Heart right ventricle (tissue), 16 donors: ENCODE measurements around the gene SLC9A6. TPM values are rescaled to one million over a fixed set of nuclear protein-coding genes. Genes with fewer than 3 reads are reported as not detected.

Experiments
- ATAC-seq, 8 donors: fragments of 200-7000 bp; cut with Tn5 transposase; one replicate each; pipeline ENCODE4 v1.9.1; 2020; ENCODE audit warnings: mild to moderate bottlenecking in 8 of 8, moderate library complexity in 8 of 8, moderate number of reproducible peaks in 1 of 8
- DNase-seq, 2 donors: peaks; one replicate each; pipeline ENCODE4 v3.0.0-alpha.2; 2020
- H3K27ac ChIP-seq, 10 donors: fragments of 200-600 bp; sonication (generic) in 2 of 10; one replicate each; pipeline versions ENCODE4 v1.5.0 to v1.8.0; 2020 to 2022; ENCODE audit warnings: mild to moderate bottlenecking in 3 of 10
- H3K27me3 ChIP-seq, 7 donors: fragments of 200-600 bp; one replicate each; pipeline ENCODE4 v1.8.0; 2021 to 2022; ENCODE audit warnings: mild to moderate bottlenecking in 2 of 7
- H3K36me3 ChIP-seq, 9 donors: fragments of 200-600 bp; sonication (generic) in 1 of 9; one replicate each; pipeline versions ENCODE4 v1.5.0 to v1.8.0; 2020 to 2022; ENCODE audit warnings: mild to moderate bottlenecking in 2 of 9
- H3K4me1 ChIP-seq, 9 donors: fragments of 200-600 bp; sonication (generic) in 1 of 9; one replicate each; pipeline versions ENCODE4 v1.5.0 to v1.8.0; 2020 to 2022; ENCODE audit warnings: mild to moderate bottlenecking in 4 of 9
- H3K4me3 ChIP-seq, 10 donors: fragments of 200-600 bp; sonication (generic) in 2 of 10; one replicate each; pipeline versions ENCODE4 v1.5.0 to v1.8.0; 2020 to 2022; ENCODE audit warnings: mild to moderate bottlenecking in 7 of 10, moderate library complexity in 2 of 10
- H3K9me3 ChIP-seq, 11 donors: fragments of 200-600 bp in 10 of 11; sonication (generic) in 2 of 11; one replicate each; pipeline versions ENCODE4 v1.5.0 to v1.8.0; 2013 to 2022; ENCODE audit warnings: mild to moderate bottlenecking in 2 of 11, control low read depth in 1 of 11, moderate library complexity in 1 of 11
- CTCF ChIP-seq, 9 donors: fragments of 200-600 bp; sonication (generic) in 2 of 9; IDR thresholded peaks; one replicate each; pipeline versions ENCODE4 v1.5.0 to v1.8.0; 2021 to 2022; ENCODE audit warnings: antibody characterized with exemption in 9 of 9, mild to moderate bottlenecking in 5 of 9, moderate library complexity in 1 of 9
- WGBS, 2 donors: extraction: QIAGEN DNeasy Blood & Tissue Kit; methylation state at CpG; one replicate each; pipeline ENCODE4 v1.1.7; 2013; ENCODE audit warnings: inconsistent platforms in 1 of 2; 5-methylcytosine and 5-hydroxymethylcytosine counted together
- intact Hi-C, 10 donors: fragments of 100-400 bp; cut with DNase I; formaldehyde crosslinking; loops; one replicate each; pipeline versions ENCODE4 v1.11.1 to v1.14.2; 2022
- polyA plus RNA-seq, 2 donors: library from polyadenylated mRNA; stranded (reverse); fragments of 200-250 nt; gene quantifications; one replicate each; pipeline ENCODE4 v1.2.3, GENCODE V29; 2013
- total RNA-seq, 10 donors: library from RNA; stranded (reverse); fragmentation: NEBNext Ultra II Directional in 3 of 10; extraction: Animal tissue kit (Norgen Biotek cat#: 25700) in 3 of 10; gene quantifications; one replicate each; pipeline versions ENCODE4 v1.2.1 to v1.2.4, GENCODE V29; 2021 to 2023
- donor health status: Arrhythmogenic right ventricular cardiomyopathy.
- donor health status: ischemic (EF 13 %, LVEDD 7.1; RV severe dilation, severe dysfunction).
- donor health status: healthy with polysubstance abuse.
- donor health status: DM: no; HTN: yes; CAD: no.
- donor health status: DM: no; HTN: no; CAD: no.
- donor health status: ischemic (EF 25% LVEDD 6.9; RV normal size, moderate dysfunction).
- donor health status: ischemic (EF 25% LVEDD 5.7; RV mildly dilated, moderate dysfunction).
- donor health status: healthy.
- donor health status: DM: yes; HTN: yes; CAD: no.
- donor health status: Ischemic cardiomyopathy.
- donor health status: ischemic (EF 35%, LVEDD 5.7; RV mildly dilated, moderate dysfunction).
- donor health status: nonischemic (EF 11% LVEDD 7.7; RV severe dilation, severe dysfunction).
- donor health status: DM: yes; HTN: yes; CAD: no.
- donor health status: PGD.
- donor health status: ischemic (EF 29% LVEDD 5.4; RV normal size, mild dysfunction).
- donor health status: nonischemic (EF 23%, LVEDD 6.1; RV moderate dilation, normal function).

SLC9A6 gene
- total and polyA plus RNA-seq, 12 donors: 11.7 to 18.5 (median 14.5) TPM

GRCh38 chrX:136016881-136017280 lies 31.6 kb downstream of the SLC9A6 start:
- Histone ChIP-seq H3K9me3 (no peaks in the 10 kb centered on the region), H3K36me3 (peaks cover 0 to 66% (median 0%) of the 10 kb centered on the region in 9 donors), H3K27me3 (no peaks in the 10 kb centered on the region), H3K4me1 (no peaks in the 10 kb centered on the region), H3K4me3 (no peak overlapping the region), H3K27ac (no peak overlapping the region)
- 83 to 88% methylated on average over 2 of the region's 2 CpGs for WGBS, 2 donors
- intact Hi-C loops: no loop called here
- ATAC-seq (no peak), DNase-seq (no peak)
- no peak for TF ChIP-seq CTCF (IDR thresholded peaks at IDR 0.05)

- WGBS, 2 donors: 74 to 76% methylated on average over 5 of the region's 5 CpGs
- ATAC-seq (no peak), DNase-seq (no peak)
- intact Hi-C loops: no loop called here
- H3K36me3 ChIP-seq: peaks cover 0 to 58% (median 0%) of the 10 kb centered on the region in 9 donors
- TF ChIP-seq CTCF (IDR thresholded peaks at IDR 0.05): no peak
- no peaks in the 10 kb centered on the region for H3K4me1 ChIP-seq
- H3K4me3 ChIP-seq: no peak overlapping the region
- no peak overlapping the region for H3K27ac ChIP-seq
- H3K27me3 ChIP-seq: peaks cover 0 to 6% (median 0%) of the 10 kb centered on the region in 7 donors
- H3K9me3 ChIP-seq: no peaks in the 10 kb centered on the region
Observed at GRCh38 chrX:136019226-136019625, 34.0 kb downstream of the SLC9A6 start.

GRCh38 chrX:136021160-136021559 lies 35.9 kb downstream of the SLC9A6 start:
- ATAC-seq (no peak), DNase-seq (no peak)
- Histone ChIP-seq H3K36me3 (peaks cover 0 to 69% (median 0%) of the 10 kb centered on the region in 9 donors), H3K4me3 (no peak overlapping the region), H3K9me3 (no peaks in the 10 kb centered on the region), H3K27ac (no peak overlapping the region), H3K4me1 (no peaks in the 10 kb centered on the region), H3K27me3 (peaks cover 0 to 14% (median 0%) of the 10 kb centered on the region in 7 donors)
- intact Hi-C loops: loop anchor here in 4 of 10 donors (5.0 to 10.0 kb wide), 3 partner anchors 471 to 564 kb away; no protein-coding TSS in a partner anchor
- 100% methylated on average over 1 of the region's 1 CpG for WGBS, 2 donors
- TF ChIP-seq CTCF (IDR thresholded peaks at IDR 0.05): no peak

GRCh38 chrX:136021903-136022302 lies 36.7 kb downstream of the SLC9A6 start:
- H3K27me3 ChIP-seq: peaks cover 0 to 14% (median 0%) of the 10 kb centered on the region in 7 donors
- DNase-seq (no peak), ATAC-seq (no peak)
- intact Hi-C loops: loop anchor here in 4 of 10 donors (5.0 to 10.0 kb wide), 3 partner anchors 470 to 563 kb away; no protein-coding TSS in a partner anchor
- H3K4me1 ChIP-seq: no peaks in the 10 kb centered on the region
- H3K36me3 ChIP-seq: peaks cover 0 to 62% (median 0%) of the 10 kb centered on the region in 9 donors
- 55 to 74% methylated on average over 1 of the region's 1 CpG for WGBS, 2 donors
- H3K27ac ChIP-seq: no peak overlapping the region
- no peak overlapping the region for H3K4me3 ChIP-seq
- TF ChIP-seq CTCF (IDR thresholded peaks at IDR 0.05): no peak
- H3K9me3 ChIP-seq: no peaks in the 10 kb centered on the region
